HepG2 (cell line): ENCODE measurements around the gene HHATL. TPM values are rescaled to one million over a fixed set of nuclear protein-coding genes. Genes with fewer than 3 reads are reported as not detected.

ENCODE experiments used
- CHCHD3 ChIP-seq: sonication (generic); formaldehyde crosslinking; IDR thresholded peaks from 2 replicates; pipeline ENCODE4 v1.8.0; 2022; ENCODE audit warnings: mild to moderate bottlenecking, missing genetic modification reagents, moderate library complexity
- ELF3 ChIP-seq: IDR thresholded peaks from 2 replicates; pipeline ENCODE4 v1.6.1; 2016; ENCODE audit warnings: missing genetic modification reagents, missing compliant biosample characterization
- HNF1A ChIP-seq, 2 experiments: sonication (generic) in 1 of 2; formaldehyde crosslinking in 1 of 2; IDR thresholded peaks; 2 replicates each; pipeline versions ENCODE4 v1.4.0 to v1.6.1; 2016 to 2020; ENCODE audit warnings: borderline replicate concordance in 1 of 2, low read depth in 1 of 2, mild to moderate bottlenecking in 1 of 2, missing genetic modification reagents in 1 of 2
- HNRNPUL1 ChIP-seq: fragments of 200-400 bp; formaldehyde crosslinking; IDR thresholded peaks from 2 replicates; pipeline ENCODE4 v1.6.1; 2017; ENCODE audit warnings: low read depth, mild to moderate bottlenecking, low read length, moderate library complexity
- KDM5A ChIP-seq: fragments of 200-600 bp; sonication (generic); IDR thresholded peaks from 2 replicates; pipeline ENCODE4 v1.7.0; 2018; ENCODE audit warnings: antibody characterized with exemption, mild to moderate bottlenecking, low read length, borderline replicate concordance
- PAF1 ChIP-seq: IDR thresholded peaks from 2 replicates; pipeline ENCODE4 v1.6.1; 2016; ENCODE audit warnings: missing genetic modification reagents, missing compliant biosample characterization
- POLR2A ChIP-seq, 2 experiments: IDR thresholded peaks; 2 replicates each; pipeline ENCODE4 v1.6.1; 2011; ENCODE audit warnings: low read depth in 2 of 2, low read length in 2 of 2, mild to moderate bottlenecking in 1 of 2, moderate library complexity in 1 of 2; ENCODE audit not compliant: insufficient read depth in 1 of 2
- RCOR2 ChIP-seq: IDR thresholded peaks from 2 replicates; pipeline ENCODE4 v1.6.1; 2016; ENCODE audit warnings: missing biosample characterization, missing genetic modification reagents
- SMARCE1 ChIP-seq: fragments of 450-650 bp; IDR thresholded peaks from 2 replicates; pipeline ENCODE4 v1.6.1; 2017; ENCODE audit warnings: borderline replicate concordance
- SNAI1 ChIP-seq: sonication (generic); formaldehyde crosslinking; IDR thresholded peaks from 2 replicates; pipeline ENCODE4 v1.5.0; 2020; ENCODE audit warnings: mild to moderate bottlenecking, missing genetic modification reagents, borderline replicate concordance
- TAF15 ChIP-seq: fragments of 200-400 bp; formaldehyde crosslinking; IDR thresholded peaks from one replicate; pipeline ENCODE4 v1.6.1; 2018; ENCODE audit warnings: mild to moderate bottlenecking, low read depth, low read length; ENCODE audit not compliant: poor library complexity, severe bottlenecking
- TIGD3 ChIP-seq: sonication (generic); formaldehyde crosslinking; IDR thresholded peaks from 2 replicates; pipeline ENCODE4 v1.5.1; 2020; ENCODE audit warnings: mild to moderate bottlenecking, missing genetic modification reagents, borderline replicate concordance
- ZFP41 ChIP-seq: sonication (generic); formaldehyde crosslinking; IDR thresholded peaks from 2 replicates; pipeline ENCODE4 v1.4.0; 2020; ENCODE audit warnings: mild to moderate bottlenecking, missing genetic modification reagents, borderline replicate concordance
- ZNF276 ChIP-seq: sonication (generic); formaldehyde crosslinking; IDR thresholded peaks from 2 replicates; pipeline ENCODE4 v1.4.0; 2020; ENCODE audit warnings: mild to moderate bottlenecking, low read depth, missing genetic modification reagents
- ZNF589 ChIP-seq: sonication (generic); formaldehyde crosslinking; conservative IDR thresholded peaks from 2 replicates; pipeline ENCODE4 v1.8.0; 2022; ENCODE audit warnings: mild to moderate bottlenecking, moderate library complexity, missing genetic modification reagents
- ZNF782 ChIP-seq: sonication (generic); formaldehyde crosslinking; IDR thresholded peaks from 2 replicates; pipeline ENCODE4 v1.4.0; 2020; ENCODE audit warnings: missing genetic modification reagents, mild to moderate bottlenecking, borderline replicate concordance
- ZSCAN22 ChIP-seq: sonication (generic); formaldehyde crosslinking; IDR thresholded peaks from 2 replicates; pipeline ENCODE4 v1.4.0; 2020; ENCODE audit warnings: mild to moderate bottlenecking, missing genetic modification reagents
- polyA plus RNA-seq, 8 experiments: library from polyadenylated mRNA; depleted of rRNA in 3 of 8; stranded (reverse) in 7 of 8; unstranded in 1 of 8; fragments of >200 nt; fragmentation: Illumina TruSeq in 4 of 8; extraction: Trizol in 4 of 8; gene quantifications; 2 replicates each; pipeline versions ENCODE4 v1.2.1 to v1.2.3, GENCODE V29; 2011 to 2016; ENCODE audit warnings: low read depth in 4 of 8, missing spikeins in 1 of 8, mixed read lengths in 1 of 8; ENCODE audit not compliant: insufficient read depth in 1 of 8
- total RNA-seq, 5 experiments: library from RNA; depleted of rRNA; stranded (reverse); fragments of >200 nt; fragmentation: Illumina TruSeq; extraction: Trizol; gene quantifications; 2 replicates each; pipeline ENCODE4 v1.2.3, GENCODE V29; 2016; ENCODE audit warnings: low read depth in 1 of 5
- TF ChIP-seq, protein P1 (sequence below): sonication (generic); formaldehyde crosslinking; IDR thresholded peaks from 2 replicates; pipeline ENCODE4 v1.4.0; 2020; ENCODE audit warnings: missing genetic modification reagents, mild to moderate bottlenecking, borderline replicate concordance

Gene HHATL
- total and polyA plus RNA-seq, 2 of the 13 experiments (the other 11 are each of a cell fraction or from before 2014, with no cell fraction given) = 0.26 TPM; not detected in 1

- TF ChIP-seq ELF3 (CRISPR knock-in tag) (peak; percentile 37; the same call in 1 of the 2 replicates), PAF1 (CRISPR knock-in tag) (no peak), ZNF276 (CRISPR knock-in tag) (no peak), SMARCE1 (no peak), TIGD3 (CRISPR knock-in tag) (no peak), ZNF589 (no peak), TAF15 (no peak), HNRNPUL1 (no peak), HNF1A (IDR thresholded peaks at IDR 0.05; ENCODE audit: low read depth) (no peak), HNF1A (CRISPR knock-in tag; IDR thresholded peaks at IDR 0.05; ENCODE audit: borderline replicate concordance) (no peak), POLR2A (IDR thresholded peaks at IDR 0.05; ENCODE audit: insufficient read depth in 1 of 2, low read depth in 2 of 2, low read length in 2 of 2) (no peak; a peak in 2 of 4 replicates), ZNF782 (CRISPR knock-in tag) (no peak), ZFP41 (no peak), ZSCAN22 (CRISPR knock-in tag) (no peak), KDM5A (no peak), SNAI1 (CRISPR knock-in tag) (no peak), RCOR2 (CRISPR knock-in tag) (no peak), CHCHD3 (CRISPR knock-in tag) (0 out of 2 replicates have a peak, but pooled peaks have one; percentile 40)
- TF ChIP-seq, protein P1, sequence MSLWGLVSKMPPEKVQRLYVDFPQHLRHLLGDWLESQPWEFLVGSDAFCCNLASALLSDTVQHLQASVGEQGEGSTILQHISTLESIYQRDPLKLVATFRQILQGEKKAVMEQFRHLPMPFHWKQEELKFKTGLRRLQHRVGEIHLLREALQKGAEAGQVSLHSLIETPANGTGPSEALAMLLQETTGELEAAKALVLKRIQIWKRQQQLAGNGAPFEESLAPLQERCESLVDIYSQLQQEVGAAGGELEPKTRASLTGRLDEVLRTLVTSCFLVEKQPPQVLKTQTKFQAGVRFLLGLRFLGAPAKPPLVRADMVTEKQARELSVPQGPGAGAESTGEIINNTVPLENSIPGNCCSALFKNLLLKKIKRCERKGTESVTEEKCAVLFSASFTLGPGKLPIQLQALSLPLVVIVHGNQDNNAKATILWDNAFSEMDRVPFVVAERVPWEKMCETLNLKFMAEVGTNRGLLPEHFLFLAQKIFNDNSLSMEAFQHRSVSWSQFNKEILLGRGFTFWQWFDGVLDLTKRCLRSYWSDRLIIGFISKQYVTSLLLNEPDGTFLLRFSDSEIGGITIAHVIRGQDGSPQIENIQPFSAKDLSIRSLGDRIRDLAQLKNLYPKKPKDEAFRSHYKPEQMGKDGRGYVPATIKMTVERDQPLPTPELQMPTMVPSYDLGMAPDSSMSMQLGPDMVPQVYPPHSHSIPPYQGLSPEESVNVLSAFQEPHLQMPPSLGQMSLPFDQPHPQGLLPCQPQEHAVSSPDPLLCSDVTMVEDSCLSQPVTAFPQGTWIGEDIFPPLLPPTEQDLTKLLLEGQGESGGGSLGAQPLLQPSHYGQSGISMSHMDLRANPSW (CRISPR knock-in tag) = no peak
Observed at GRCh38 chr3:42732829-42733459, 30.3 kb upstream of the HHATL start (continued).
